GM23248 (cell line): Measurements from ENCODE around the gene BBIP1.

Source experiments
- EZH2 ChIP-seq: fragments of 200-600 bp; sonication (generic); IDR thresholded peaks from 2 replicates; pipeline ENCODE4 v1.6.1; 2018; ENCODE audit warnings: antibody characterized with exemption, mild to moderate bottlenecking; ENCODE audit not compliant: insufficient read depth, poor library complexity, severe bottlenecking
- EZH2phosphoT487 ChIP-seq: fragments of 200-600 bp; sonication (generic); IDR thresholded peaks from 2 replicates; pipeline ENCODE4 v1.6.1; 2018; ENCODE audit warnings: antibody characterized with exemption, moderate library complexity, mild to moderate bottlenecking, low read depth; ENCODE audit not compliant: insufficient read depth

GRCh38 chr10:110873951-110874350 is 45.0 kb downstream of the BBIP1 start:
- TF ChIP-seq EZH2 (no peak), EZH2phosphoT487 (no peak)
